A549 (cell line): ENCODE measurements around the gene CCDC159.

ENCODE experiments used
- CEBPB ChIP-seq, 2 experiments: fragments of >200 bp in 1 of 2; sonication (Bioruptor Twin) in 1 of 2; formaldehyde crosslinking in 1 of 2; IDR thresholded peaks; 2 replicates each; pipeline ENCODE4 v1.6.1; 2012 to 2016
- CHD2 ChIP-seq: fragments of 150-350 bp; IDR thresholded peaks from 2 replicates; pipeline ENCODE4 v1.6.1; 2014; ENCODE audit warnings: low read length; ENCODE audit not compliant: partially characterized antibody
- ESRRA ChIP-seq: fragments of 150-350 bp; IDR thresholded peaks from 2 replicates; pipeline ENCODE4 v1.6.1; 2014; ENCODE audit warnings: mild to moderate bottlenecking, low read length, borderline replicate concordance
- FOSL2 ChIP-seq, 2 experiments: fragments of 450-650 bp in 1 of 2; fragments of >200 bp in 1 of 2; sonication (Bioruptor Twin) in 1 of 2; formaldehyde crosslinking; IDR thresholded peaks; 2 replicates each; pipeline versions ENCODE4 v1.5.0 to v1.6.1; 2016 to 2020; ENCODE audit warnings: mild to moderate bottlenecking in 1 of 2, moderate library complexity in 1 of 2
- GATA3 ChIP-seq: IDR thresholded peaks from 2 replicates; pipeline ENCODE4 v1.6.1; 2012; ENCODE audit warnings: borderline replicate concordance
- KDM1A ChIP-seq: fragments of 200-600 bp; sonication (generic); IDR thresholded peaks from 2 replicates; pipeline ENCODE4 v1.6.1; 2016; ENCODE audit warnings: low read depth, mild to moderate bottlenecking
- POLR2A ChIP-seq: IDR thresholded peaks from 2 replicates; pipeline ENCODE4 v1.6.1; 2012; ENCODE audit warnings: mild to moderate bottlenecking, low read length
- SMC3 ChIP-seq: fragments of >200 bp; sonication (Bioruptor Twin); formaldehyde crosslinking; IDR thresholded peaks from 3 replicates; pipeline ENCODE4 v1.6.1; 2018; ENCODE audit warnings: inconsistent platforms
- TF ChIP-seq, protein P1 (sequence below): fragments of 200-600 bp; sonication (generic); IDR thresholded peaks from 2 replicates; pipeline ENCODE4 v1.6.1; 2016; ENCODE audit warnings: antibody characterized with exemption, mild to moderate bottlenecking, moderate library complexity
- TF ChIP-seq, protein P2 (sequence below): fragments of >200 bp; sonication (Bioruptor Twin); formaldehyde crosslinking; IDR thresholded peaks from 3 replicates; pipeline ENCODE4 v1.5.1; 2016
- TF ChIP-seq, protein P3 (sequence below): fragments of 250-450 bp; sonication (Bioruptor Pico); IDR thresholded peaks from 2 replicates; pipeline ENCODE4 v1.5.0; 2021; ENCODE audit warnings: mild to moderate bottlenecking, moderate library complexity, borderline replicate concordance
- TF ChIP-seq, protein P4 (sequence below): fragments of 450-650 bp; IDR thresholded peaks from 2 replicates; pipeline ENCODE4 v1.6.1; 2014; ENCODE audit warnings: antibody characterized with exemption

DNA sequence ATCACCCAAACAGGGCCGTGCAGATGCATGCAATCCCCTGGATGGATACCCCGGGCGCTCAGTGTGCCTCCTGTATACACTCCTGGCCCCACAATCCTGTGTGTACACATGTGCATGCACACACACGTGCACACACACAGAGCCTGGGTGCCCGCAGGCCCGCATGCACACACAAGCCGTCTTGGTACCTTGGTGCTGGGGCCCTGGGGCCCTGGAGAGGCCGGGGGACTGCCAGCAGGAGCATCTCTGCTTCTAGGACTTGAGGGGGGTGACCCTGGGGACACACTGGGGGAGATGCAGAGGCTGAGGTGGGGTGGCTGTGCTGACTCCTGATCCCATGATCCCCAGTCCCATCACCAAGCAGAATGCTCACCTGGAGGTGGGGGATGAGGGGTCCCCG lies 53.3 kb downstream of the CCDC159 start:
- TF ChIP-seq ESRRA (no peak), CHD2 (no peak), FOSL2 (IDR thresholded peaks at IDR 0.05) (no peak), FOSL2 (CRISPR knock-in tag; IDR thresholded peaks at IDR 0.05) (no peak), CEBPB (IDR thresholded peaks at IDR 0.05) (no peak), SMC3 (no peak), KDM1A (no peak), GATA3 (no peak), POLR2A (no peak)
- TF ChIP-seq, protein P1, sequence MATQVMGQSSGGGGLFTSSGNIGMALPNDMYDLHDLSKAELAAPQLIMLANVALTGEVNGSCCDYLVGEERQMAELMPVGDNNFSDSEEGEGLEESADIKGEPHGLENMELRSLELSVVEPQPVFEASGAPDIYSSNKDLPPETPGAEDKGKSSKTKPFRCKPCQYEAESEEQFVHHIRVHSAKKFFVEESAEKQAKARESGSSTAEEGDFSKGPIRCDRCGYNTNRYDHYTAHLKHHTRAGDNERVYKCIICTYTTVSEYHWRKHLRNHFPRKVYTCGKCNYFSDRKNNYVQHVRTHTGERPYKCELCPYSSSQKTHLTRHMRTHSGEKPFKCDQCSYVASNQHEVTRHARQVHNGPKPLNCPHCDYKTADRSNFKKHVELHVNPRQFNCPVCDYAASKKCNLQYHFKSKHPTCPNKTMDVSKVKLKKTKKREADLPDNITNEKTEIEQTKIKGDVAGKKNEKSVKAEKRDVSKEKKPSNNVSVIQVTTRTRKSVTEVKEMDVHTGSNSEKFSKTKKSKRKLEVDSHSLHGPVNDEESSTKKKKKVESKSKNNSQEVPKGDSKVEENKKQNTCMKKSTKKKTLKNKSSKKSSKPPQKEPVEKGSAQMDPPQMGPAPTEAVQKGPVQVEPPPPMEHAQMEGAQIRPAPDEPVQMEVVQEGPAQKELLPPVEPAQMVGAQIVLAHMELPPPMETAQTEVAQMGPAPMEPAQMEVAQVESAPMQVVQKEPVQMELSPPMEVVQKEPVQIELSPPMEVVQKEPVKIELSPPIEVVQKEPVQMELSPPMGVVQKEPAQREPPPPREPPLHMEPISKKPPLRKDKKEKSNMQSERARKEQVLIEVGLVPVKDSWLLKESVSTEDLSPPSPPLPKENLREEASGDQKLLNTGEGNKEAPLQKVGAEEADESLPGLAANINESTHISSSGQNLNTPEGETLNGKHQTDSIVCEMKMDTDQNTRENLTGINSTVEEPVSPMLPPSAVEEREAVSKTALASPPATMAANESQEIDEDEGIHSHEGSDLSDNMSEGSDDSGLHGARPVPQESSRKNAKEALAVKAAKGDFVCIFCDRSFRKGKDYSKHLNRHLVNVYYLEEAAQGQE, result no peak
- TF ChIP-seq, protein P2, sequence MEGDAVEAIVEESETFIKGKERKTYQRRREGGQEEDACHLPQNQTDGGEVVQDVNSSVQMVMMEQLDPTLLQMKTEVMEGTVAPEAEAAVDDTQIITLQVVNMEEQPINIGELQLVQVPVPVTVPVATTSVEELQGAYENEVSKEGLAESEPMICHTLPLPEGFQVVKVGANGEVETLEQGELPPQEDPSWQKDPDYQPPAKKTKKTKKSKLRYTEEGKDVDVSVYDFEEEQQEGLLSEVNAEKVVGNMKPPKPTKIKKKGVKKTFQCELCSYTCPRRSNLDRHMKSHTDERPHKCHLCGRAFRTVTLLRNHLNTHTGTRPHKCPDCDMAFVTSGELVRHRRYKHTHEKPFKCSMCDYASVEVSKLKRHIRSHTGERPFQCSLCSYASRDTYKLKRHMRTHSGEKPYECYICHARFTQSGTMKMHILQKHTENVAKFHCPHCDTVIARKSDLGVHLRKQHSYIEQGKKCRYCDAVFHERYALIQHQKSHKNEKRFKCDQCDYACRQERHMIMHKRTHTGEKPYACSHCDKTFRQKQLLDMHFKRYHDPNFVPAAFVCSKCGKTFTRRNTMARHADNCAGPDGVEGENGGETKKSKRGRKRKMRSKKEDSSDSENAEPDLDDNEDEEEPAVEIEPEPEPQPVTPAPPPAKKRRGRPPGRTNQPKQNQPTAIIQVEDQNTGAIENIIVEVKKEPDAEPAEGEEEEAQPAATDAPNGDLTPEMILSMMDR, result no peak
- TF ChIP-seq, protein P3, sequence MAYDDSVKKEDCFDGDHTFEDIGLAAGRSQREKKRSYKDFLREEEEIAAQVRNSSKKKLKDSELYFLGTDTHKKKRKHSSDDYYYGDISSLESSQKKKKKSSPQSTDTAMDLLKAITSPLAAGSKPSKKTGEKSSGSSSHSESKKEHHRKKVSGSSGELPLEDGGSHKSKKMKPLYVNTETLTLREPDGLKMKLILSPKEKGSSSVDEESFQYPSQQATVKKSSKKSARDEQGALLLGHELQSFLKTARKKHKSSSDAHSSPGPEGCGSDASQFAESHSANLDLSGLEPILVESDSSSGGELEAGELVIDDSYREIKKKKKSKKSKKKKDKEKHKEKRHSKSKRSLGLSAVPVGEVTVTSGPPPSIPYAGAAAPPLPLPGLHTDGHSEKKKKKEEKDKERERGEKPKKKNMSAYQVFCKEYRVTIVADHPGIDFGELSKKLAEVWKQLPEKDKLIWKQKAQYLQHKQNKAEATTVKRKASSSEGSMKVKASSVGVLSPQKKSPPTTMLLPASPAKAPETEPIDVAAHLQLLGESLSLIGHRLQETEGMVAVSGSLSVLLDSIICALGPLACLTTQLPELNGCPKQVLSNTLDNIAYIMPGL, result no peak
- TF ChIP-seq, protein P4, sequence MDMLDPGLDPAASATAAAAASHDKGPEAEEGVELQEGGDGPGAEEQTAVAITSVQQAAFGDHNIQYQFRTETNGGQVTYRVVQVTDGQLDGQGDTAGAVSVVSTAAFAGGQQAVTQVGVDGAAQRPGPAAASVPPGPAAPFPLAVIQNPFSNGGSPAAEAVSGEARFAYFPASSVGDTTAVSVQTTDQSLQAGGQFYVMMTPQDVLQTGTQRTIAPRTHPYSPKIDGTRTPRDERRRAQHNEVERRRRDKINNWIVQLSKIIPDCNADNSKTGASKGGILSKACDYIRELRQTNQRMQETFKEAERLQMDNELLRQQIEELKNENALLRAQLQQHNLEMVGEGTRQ, result no peak
